B cell (primary cell): ENCODE data around the gene TTLL8. TPM values are rescaled to one million over a fixed set of nuclear protein-coding genes. Genes with fewer than 3 reads are reported as not detected.
"Not testable (repeated sequence)": the region's sequence is repeated elsewhere in the genome, so short reads cannot be mapped to it uniquely, and the experiment has no call there.

Source experiments
- ATAC-seq: fragments of 200-7000 bp; cut with Tn5 transposase; one replicate; pipeline ENCODE4 v1.10.0; 2021; ENCODE audit warnings: low read depth, mild to moderate bottlenecking, moderate number of reproducible peaks, moderate library complexity
- CTCF ChIA-PET: fragments of 350-600 bp; sonication (Branson Sonifier 250); formaldehyde crosslinking; loops from one replicate; lab custom pipeline; 2021; ENCODE audit warnings: antibody characterized with exemption, inconsistent platforms; lab: Charles Lee
- POLR2A ChIA-PET: fragments of 350-600 bp; sonication (Branson Sonifier 250); formaldehyde crosslinking; loops from one replicate; lab custom pipeline; 2021; ENCODE audit warnings: antibody characterized with exemption; lab: Charles Lee
- DNase-seq: peaks from one replicate; pipeline ENCODE4 v3.0.0; 2013
- H2AFZ ChIP-seq: 2 replicates; pipeline ENCODE4 v1.6.1; 2012; ENCODE audit warnings: mild to moderate bottlenecking, low read depth, low read length; ENCODE audit not compliant: insufficient read depth, poor library complexity, severe bottlenecking
- H3K27ac ChIP-seq, 2 donors: 1 replicate in 1 of 2; 2 replicates in 1 of 2; pipeline ENCODE4 v1.5.1; 2012 to 2013; ENCODE audit warnings: low read length in 2 of 2, mild to moderate bottlenecking in 2 of 2, moderate library complexity in 1 of 2
- H3K27me3 ChIP-seq, 4 experiments: fragments of 200-600 bp in 1 of 4; sonication (generic) in 1 of 4; replicated peaks in 1 of 4; 1 replicate in 2 of 4; 2 replicates in 2 of 4; pipeline versions ENCODE4 v1.6.1 to v1.7.0; 2013 to 2016; ENCODE audit warnings: low read length in 3 of 4, mild to moderate bottlenecking in 2 of 4, mixed read lengths in 1 of 4, moderate library complexity in 1 of 4; ENCODE audit not compliant: insufficient read depth in 4 of 4, control insufficient read depth in 3 of 4; ENCODE audit errors: control extremely low read depth in 1 of 4
- H3K36me3 ChIP-seq, 2 experiments: replicated peaks in 1 of 2; 1 replicate in 1 of 2; 2 replicates in 1 of 2; pipeline versions ENCODE4 v1.6.1 to v1.7.1; 2013; ENCODE audit warnings: low read length in 1 of 2; ENCODE audit not compliant: insufficient read depth in 2 of 2, control insufficient read depth in 1 of 2; ENCODE audit errors: control extremely low read depth in 1 of 2, extremely low read depth in 1 of 2
- H3K4me1 ChIP-seq, 2 donors: fragments of 200-600 bp in 1 of 2; sonication (generic) in 1 of 2; 1 replicate in 1 of 2; 2 replicates in 1 of 2; pipeline versions ENCODE4 v1.5.1 to v1.6.1; 2013 to 2017; ENCODE audit warnings: low read length in 2 of 2; ENCODE audit not compliant: control insufficient read depth in 2 of 2, insufficient read depth in 2 of 2
- H3K4me2 ChIP-seq: replicated peaks from 2 replicates; pipeline ENCODE3; 2012; ENCODE audit warnings: mild to moderate bottlenecking, low read depth, low read length; ENCODE audit not compliant: poor library complexity, severe bottlenecking
- H3K4me3 ChIP-seq, 5 experiments: fragments of 200-600 bp in 1 of 5; sonication (generic) in 1 of 5; 1 replicate in 3 of 5; 2 replicates in 2 of 5; pipeline versions ENCODE4 v1.5.1 to v1.7.0; 2011 to 2016; ENCODE audit warnings: low read length in 4 of 5, mild to moderate bottlenecking in 4 of 5, low read depth in 2 of 5, control low read depth in 1 of 5, moderate library complexity in 1 of 5; ENCODE audit not compliant: insufficient read depth in 1 of 5; ENCODE audit errors: control extremely low read depth in 1 of 5, extremely low read depth in 1 of 5
- H3K79me2 ChIP-seq: fragments of 200-600 bp; sonication (generic); one replicate; pipeline ENCODE4 v1.6.0; 2016; ENCODE audit warnings: low read length; ENCODE audit not compliant: control insufficient read depth, insufficient read depth
- H3K9ac ChIP-seq: fragments of 200-600 bp; sonication (generic); 2 replicates; pipeline ENCODE4 v1.6.1; 2017; ENCODE audit warnings: mild to moderate bottlenecking, low read length, moderate library complexity
- H3K9me3 ChIP-seq, 3 donors: one replicate each; pipeline versions ENCODE4 v1.6.1 to v1.7.1; 2013; ENCODE audit warnings: low read length in 2 of 3; ENCODE audit not compliant: control insufficient read depth in 2 of 3, insufficient read depth in 1 of 3; ENCODE audit errors: control extremely low read depth in 1 of 3
- H4K20me1 ChIP-seq: 2 replicates; pipeline ENCODE4 v1.6.0; 2012; ENCODE audit warnings: mild to moderate bottlenecking, low read length; ENCODE audit not compliant: insufficient read depth, control insufficient read depth, poor library complexity, severe bottlenecking
- H3K27ac Mint-ChIP-seq: one replicate; pipeline ENCODE4 v1.8.0; 2021; ENCODE audit warnings: mixed read lengths
- H3K27me3 Mint-ChIP-seq: one replicate; pipeline ENCODE4 v1.8.0; 2021; ENCODE audit warnings: mixed read lengths
- H3K4me1 Mint-ChIP-seq: one replicate; pipeline ENCODE4 v1.8.0; 2021; ENCODE audit warnings: mixed read lengths
- H3K4me3 Mint-ChIP-seq: one replicate; pipeline ENCODE4 v1.8.0; 2021; ENCODE audit warnings: mixed read lengths
- H3K9me3 Mint-ChIP-seq: one replicate; pipeline ENCODE4 v1.8.0; 2022; ENCODE audit warnings: mixed read lengths; ENCODE audit not compliant: insufficient read depth
- EZH2 ChIP-seq: IDR thresholded peaks from 2 replicates; pipeline ENCODE4 v1.6.1; 2012; ENCODE audit warnings: borderline replicate concordance, low read depth, mild to moderate bottlenecking, moderate library complexity, low read length; ENCODE audit not compliant: insufficient read depth, poor library complexity, severe bottlenecking
- WGBS: methylation state at CpG from one replicate; pipeline ENCODE4 v1.1.5; 2013; ENCODE audit warnings: missing lambda C conversion rate; ENCODE audit not compliant: insufficient coverage; 5-methylcytosine and 5-hydroxymethylcytosine counted together
- intact Hi-C: fragments of 100-400 bp; cut with micrococcal nuclease; formaldehyde crosslinking; loops from one replicate; pipeline ENCODE4 v1.10.0; 2022
- polyA plus RNA-seq: library from polyadenylated mRNA; depleted of rRNA; stranded (reverse); fragments of >200 nt; gene quantifications from 2 replicates; pipeline ENCODE4 v1.2.3, GENCODE V29; 2012
- total RNA-seq, 2 donors: library from RNA; stranded (reverse); fragments of 120-200 nt in 1 of 2; gene quantifications; 1 replicate in 1 of 2; 2 replicates in 1 of 2; pipeline versions ENCODE4 v1.2.3 to v1.2.4, GENCODE V29; 2013 to 2022
- TF ChIP-seq, protein P1 (sequence below): fragments of 200-600 bp; IDR thresholded peaks from one replicate; pipeline ENCODE4 v1.8.0; 2022; ENCODE audit warnings: antibody characterized with exemption, mild to moderate bottlenecking

TTLL8 gene
- total and polyA plus RNA-seq, 2 donors (not counting 1 experiment from before 2014, with no cell fraction given): not detected

DNA sequence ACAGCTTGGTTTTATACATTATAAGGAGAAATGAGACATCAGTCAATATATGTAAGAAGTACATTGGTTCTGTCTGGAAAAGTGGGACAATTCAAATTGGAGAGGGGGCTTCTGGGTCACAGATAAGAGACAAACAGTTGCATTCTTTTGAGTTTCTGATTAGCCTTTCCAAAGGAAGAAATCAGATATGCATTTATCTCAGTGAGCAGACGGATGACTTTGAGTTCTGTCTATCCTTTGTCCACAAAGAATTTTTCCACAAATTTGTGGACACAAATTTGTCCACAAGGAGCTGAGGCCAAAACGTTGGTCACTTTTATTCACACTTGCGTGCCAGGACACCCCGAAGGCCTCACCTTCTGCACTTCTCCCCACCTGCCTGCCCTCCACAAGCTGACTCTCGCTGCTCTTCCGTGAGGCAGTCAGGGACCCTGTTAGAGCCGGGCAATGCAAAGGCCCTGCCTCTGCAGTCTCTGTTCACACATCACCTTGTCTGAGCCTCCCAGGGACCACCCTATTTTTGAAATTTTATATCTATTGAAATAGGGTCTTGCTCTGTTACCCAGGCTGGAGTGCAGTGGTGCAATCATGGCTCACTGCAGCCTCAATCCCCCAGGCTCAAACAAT, 66.1 kb downstream of the TTLL8 start:
- intact Hi-C loops: loop anchor here (2.0 kb wide), 1 partner anchor 39 kb away; no protein-coding TSS in a partner anchor

DNA sequence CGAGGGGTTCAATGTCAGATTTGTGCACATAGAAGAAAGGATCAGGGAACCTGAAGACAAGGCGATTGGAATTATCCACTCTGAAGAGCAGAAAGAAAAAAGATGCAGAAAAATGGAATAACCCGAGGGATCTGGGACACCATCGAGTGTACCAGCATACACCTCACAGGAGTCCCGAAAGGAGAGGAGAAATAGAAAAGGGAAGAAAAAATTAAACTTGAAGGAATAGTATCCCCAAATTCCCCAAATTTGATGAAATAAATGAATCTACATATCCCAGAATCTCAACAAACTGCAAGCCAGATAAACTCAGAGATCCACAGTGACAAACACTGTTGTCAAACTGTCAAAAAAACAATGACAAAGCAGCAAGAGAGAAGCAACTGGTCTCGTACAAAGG, 66.9 kb downstream of the TTLL8 start:
- no peaks in the 10 kb centered on the region for H4K20me1 ChIP-seq
- no peaks in the 10 kb centered on the region for H3K27me3 ChIP-seq
- ChIA-PET CTCF (interaction anchor here (0.7 to 4.4 kb wide), 5 partner anchors 10 to 61 kb away, joined by 3 to 68 read pairs (median 4); no protein-coding TSS in a partner anchor), POLR2A (interaction anchor here (0.6 to 0.7 kb wide), 2 partner anchors 56 to 149 kb away, joined by 3 to 4 read pairs; no protein-coding TSS in a partner anchor)
- Mint-ChIP-seq H3K4me3 (no peak overlapping the region), H3K4me1 (peaks cover 11% of the 10 kb centered on the region), H3K27ac (no peak overlapping the region), H3K27me3 (no peaks in the 10 kb centered on the region), H3K9me3 (peaks cover 5% of the 10 kb centered on the region)
- H3K27ac ChIP-seq: no peak overlapping the region
- H3K4me2 ChIP-seq: no peak overlapping the region
- H3K36me3 ChIP-seq: no peaks in the 10 kb centered on the region
- TF ChIP-seq, protein P1, sequence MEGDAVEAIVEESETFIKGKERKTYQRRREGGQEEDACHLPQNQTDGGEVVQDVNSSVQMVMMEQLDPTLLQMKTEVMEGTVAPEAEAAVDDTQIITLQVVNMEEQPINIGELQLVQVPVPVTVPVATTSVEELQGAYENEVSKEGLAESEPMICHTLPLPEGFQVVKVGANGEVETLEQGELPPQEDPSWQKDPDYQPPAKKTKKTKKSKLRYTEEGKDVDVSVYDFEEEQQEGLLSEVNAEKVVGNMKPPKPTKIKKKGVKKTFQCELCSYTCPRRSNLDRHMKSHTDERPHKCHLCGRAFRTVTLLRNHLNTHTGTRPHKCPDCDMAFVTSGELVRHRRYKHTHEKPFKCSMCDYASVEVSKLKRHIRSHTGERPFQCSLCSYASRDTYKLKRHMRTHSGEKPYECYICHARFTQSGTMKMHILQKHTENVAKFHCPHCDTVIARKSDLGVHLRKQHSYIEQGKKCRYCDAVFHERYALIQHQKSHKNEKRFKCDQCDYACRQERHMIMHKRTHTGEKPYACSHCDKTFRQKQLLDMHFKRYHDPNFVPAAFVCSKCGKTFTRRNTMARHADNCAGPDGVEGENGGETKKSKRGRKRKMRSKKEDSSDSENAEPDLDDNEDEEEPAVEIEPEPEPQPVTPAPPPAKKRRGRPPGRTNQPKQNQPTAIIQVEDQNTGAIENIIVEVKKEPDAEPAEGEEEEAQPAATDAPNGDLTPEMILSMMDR: no peak
- no peak for TF ChIP-seq EZH2
- H2AFZ ChIP-seq: no peak overlapping the region
- H3K9me3 ChIP-seq: peaks cover 1 to 14% (median 12%) of the 10 kb centered on the region in 3 donors
- no peak overlapping the region for H3K4me3 ChIP-seq
- no peaks in the 10 kb centered on the region for H3K79me2 ChIP-seq
- ATAC-seq (no peak), DNase-seq (no peak)
- intact Hi-C loops: no loop called here
- no peak overlapping the region for H3K9ac ChIP-seq
- WGBS: 93% methylated on average over 2 of the region's 6 CpGs
- peaks cover 11 to 19% of the 10 kb centered on the region in 2 donors for H3K4me1 ChIP-seq

More for the DNA sequence above, 66.1 kb downstream of the TTLL8 start:
- H3K27me3 Mint-ChIP-seq: no peaks in the 10 kb centered on the region
- Histone ChIP-seq H4K20me1 (no peaks in the 10 kb centered on the region), H3K9me3 (peaks cover 1 to 14% (median 9%) of the 10 kb centered on the region in 3 donors), H3K27ac (no peak overlapping the region), H3K36me3 (no peaks in the 10 kb centered on the region), H3K4me1 (peaks cover 11 to 20% of the 10 kb centered on the region in 2 donors), H3K4me3 (no peak overlapping the region), H2AFZ (no peak overlapping the region), H3K9ac (no peak overlapping the region), H3K27me3 (no peaks in the 10 kb centered on the region), H3K79me2 (no peaks in the 10 kb centered on the region), H3K4me2 (no peak overlapping the region)
- no peak overlapping the region for H3K27ac Mint-ChIP-seq
- peaks cover 5% of the 10 kb centered on the region for H3K9me3 Mint-ChIP-seq
- 86% methylated on average over 4 of the region's 7 CpGs for WGBS
- no peak overlapping the region for H3K4me3 Mint-ChIP-seq
- H3K4me1 Mint-ChIP-seq: peaks cover 11% of the 10 kb centered on the region
- DNase-seq (no peak), ATAC-seq (no peak)
- ChIA-PET POLR2A (interaction anchor here (0.6 to 2.8 kb wide), 2 partner anchors 62 to 148 kb away, joined by 4 to 16 read pairs; no protein-coding TSS in a partner anchor), CTCF (interaction anchor here (1.0 to 5.6 kb wide), 8 partner anchors 11 to 65 kb away, joined by 3 to 68 read pairs (median 15); partner anchors contain the start of gene PIM3)
- TF ChIP-seq EZH2: no peak
- TF ChIP-seq, protein P1: no peak

DNA sequence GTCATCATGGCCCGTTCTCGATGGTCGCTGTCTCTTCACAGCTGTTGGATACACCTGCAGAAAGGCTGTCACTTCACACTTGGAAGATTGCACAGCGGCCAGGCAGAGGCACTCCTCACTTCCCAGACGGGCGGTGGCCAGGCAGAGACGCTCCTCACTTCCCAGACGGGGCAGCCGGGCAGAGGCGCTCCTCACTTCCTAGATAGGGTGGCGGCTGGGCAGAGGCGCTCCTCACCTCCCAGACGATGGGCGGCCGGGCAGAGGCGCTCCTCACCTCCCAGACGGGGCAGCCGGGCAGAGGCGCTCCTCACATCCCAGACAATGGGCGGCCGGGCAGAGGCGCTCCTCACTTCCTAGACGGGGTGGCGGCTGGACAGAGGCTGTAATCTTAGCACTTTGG, 68.3 kb downstream of the TTLL8 start:
- H3K4me3 Mint-ChIP-seq, H3K36me3 ChIP-seq, H3K27me3 Mint-ChIP-seq, H3K27ac Mint-ChIP-seq, ATAC-seq, DNase-seq, H3K4me2 ChIP-seq, H3K9ac ChIP-seq, H3K79me2 ChIP-seq, H2AFZ ChIP-seq, H3K27ac ChIP-seq, H4K20me1 ChIP-seq, H3K27me3 ChIP-seq, CTCF ChIA-PET, intact Hi-C loops, H3K4me3 ChIP-seq: not testable (repeated sequence)
- peaks cover 2 to 16% (median 15%) of the 10 kb centered on the region in 3 donors for H3K9me3 ChIP-seq
- 85% methylated on average over 17 of the region's 24 CpGs for WGBS
- peaks cover 11 to 17% of the 10 kb centered on the region in 2 donors for H3K4me1 ChIP-seq
- POLR2A ChIA-PET: interaction anchor here (0.7 kb wide), 1 partner anchor 60 kb away, joined by 4 read pairs; no protein-coding TSS in a partner anchor
- H3K9me3 Mint-ChIP-seq: peaks cover 11% of the 10 kb centered on the region
- H3K4me1 Mint-ChIP-seq: peaks cover 12% of the 10 kb centered on the region
